MM.1S (cell line): ENCODE measurements around the gene PITRM1.
"Not testable (repeated sequence)": the region's sequence is repeated elsewhere in the genome, so short reads cannot be mapped to it uniquely, and the experiment has no call there.

ENCODE experiments used
- DNase-seq: peaks from one replicate; pipeline ENCODE4 v3.0.0-alpha.2; 2015
- H2AFZ ChIP-seq: fragments of 300-600 bp; sonication (generic); 2 replicates; pipeline ENCODE4 v1.6.0; 2016; ENCODE audit warnings: antibody characterized with exemption, low read length
- H3F3A ChIP-seq: fragments of 300-600 bp; sonication (generic); 2 replicates; pipeline ENCODE4 v1.6.1; 2016; ENCODE audit warnings: mild to moderate bottlenecking, antibody characterized with exemption, low read length, moderate library complexity, mixed read lengths; ENCODE audit not compliant: insufficient read depth
- H3K27ac ChIP-seq: fragments of 300-600 bp; sonication (generic); 2 replicates; pipeline ENCODE4 v1.5.1; 2016; ENCODE audit warnings: mild to moderate bottlenecking, low read length
- H3K27me3 ChIP-seq: fragments of 300-600 bp; sonication (generic); replicated peaks from 2 replicates; pipeline ENCODE4 v1.6.0; 2016; ENCODE audit warnings: low read length; ENCODE audit not compliant: insufficient read depth
- H3K36me3 ChIP-seq: fragments of 300-600 bp; sonication (generic); replicated peaks from 2 replicates; pipeline ENCODE4 v1.6.1; 2016; ENCODE audit warnings: mild to moderate bottlenecking, low read length, mixed read lengths; ENCODE audit not compliant: insufficient read depth
- H3K4me1 ChIP-seq: fragments of 300-600 bp; sonication (generic); 2 replicates; pipeline ENCODE4 v1.6.1; 2016; ENCODE audit warnings: low read length, mixed read lengths
- H3K4me2 ChIP-seq: fragments of 300-600 bp; sonication (generic); 2 replicates; pipeline ENCODE4 v1.6.0; 2016; ENCODE audit warnings: low read depth, low read length
- H3K4me3 ChIP-seq: fragments of 300-600 bp; sonication (generic); 2 replicates; pipeline ENCODE4 v1.5.1; 2016; ENCODE audit warnings: low read length, mixed read lengths
- H3K79me2 ChIP-seq: fragments of 300-600 bp; sonication (generic); 2 replicates; pipeline ENCODE4 v1.6.1; 2016; ENCODE audit warnings: mixed run types, low read length, mixed read lengths
- H3K9ac ChIP-seq: fragments of 300-600 bp; sonication (generic); 2 replicates; pipeline ENCODE4 v1.6.1; 2016; ENCODE audit warnings: low read length, mixed read lengths
- H3K9me2 ChIP-seq: fragments of 300-600 bp; sonication (generic); replicated peaks from 2 replicates; pipeline ENCODE4 v1.6.1; 2016; ENCODE audit warnings: mild to moderate bottlenecking, low read length, mixed read lengths; ENCODE audit not compliant: insufficient read depth
- H3K9me3 ChIP-seq: fragments of 300-600 bp; sonication (generic); replicated peaks from 2 replicates; pipeline ENCODE4 v1.6.1; 2016; ENCODE audit warnings: mild to moderate bottlenecking, low read length, mixed read lengths; ENCODE audit not compliant: insufficient read depth
- H4K20me1 ChIP-seq: fragments of 300-600 bp; sonication (generic); 2 replicates; pipeline ENCODE4 v1.6.1; 2016; ENCODE audit warnings: mild to moderate bottlenecking, low read length, moderate library complexity, mixed read lengths; ENCODE audit not compliant: insufficient read depth
- CTCF ChIP-seq: fragments of 300-600 bp; sonication (generic); IDR thresholded peaks from 2 replicates; pipeline ENCODE4 v1.5.1; 2016; ENCODE audit warnings: antibody characterized with exemption, low read length, mixed read lengths
- EZH2 ChIP-seq: fragments of 300-600 bp; sonication (generic); optimal IDR thresholded peaks from 2 replicates; pipeline ENCODE3; 2017; ENCODE audit warnings: low read depth, mild to moderate bottlenecking, antibody characterized with exemption, low read length, mixed read lengths
- EZH2phosphoT487 ChIP-seq: fragments of 300-600 bp; sonication (generic); IDR thresholded peaks from 2 replicates; pipeline ENCODE4 v1.6.1; 2018; ENCODE audit warnings: antibody characterized with exemption, low read length

The PITRM1 gene

GRCh38 chr10:3172446-3173170 is at the start of gene PITRM1:
Gene PITRM1, minus strand, starts transcription at chr10:3172782. Its CDS starts 10 bp downstream, at chr10:3172772.
- Histone ChIP-seq H2AFZ (peak within 1 kb of the TSS; percentile 72), H3F3A (no peaks in the 10 kb centered on the region), H3K27me3 (no peaks in the 10 kb centered on the region), H3K9me3 (no peaks in the 10 kb centered on the region), H4K20me1 (no peaks in the 10 kb centered on the region), H3K27ac (peak within 1 kb of the TSS; percentile 53; the same call in 1 of the 2 replicates), H3K4me3 (peak within 1 kb of the TSS; percentile 79), H3K9me2 (no peaks in the 10 kb centered on the region), H3K79me2 (peaks cover 31% of the 10 kb centered on the region), H3K36me3 (no peaks in the 10 kb centered on the region; the same call in 1 of the 2 replicates), H3K4me1 (no peaks in the 10 kb centered on the region), H3K9ac (peak within 1 kb of the TSS; percentile 79), H3K4me2 (peak within 1 kb of the TSS; percentile 86)
- TF ChIP-seq EZH2 (no peak), CTCF (no peak)
- DNase-seq = peak; percentile 99

- H3F3A ChIP-seq = no peaks in the 10 kb centered on the region
- no peaks in the 10 kb centered on the region for H3K27me3 ChIP-seq
- H3K4me3 ChIP-seq = peak overlapping the region; percentile 36
- H3K9me2 ChIP-seq = no peaks in the 10 kb centered on the region
- no peaks in the 10 kb centered on the region for H3K79me2 ChIP-seq
- H3K27ac ChIP-seq = no peak overlapping the region
- no peaks in the 10 kb centered on the region for H3K4me1 ChIP-seq
- no peaks in the 10 kb centered on the region for H3K36me3 ChIP-seq
- no peak overlapping the region for H3K9ac ChIP-seq
- no peak for DNase-seq
- H2AFZ ChIP-seq = peak overlapping the region; percentile 54
- H3K9me3 ChIP-seq = no peaks in the 10 kb centered on the region
- H4K20me1 ChIP-seq = no peaks in the 10 kb centered on the region
- peak overlapping the region; percentile 47; the same call in 1 of the 2 replicates for H3K4me2 ChIP-seq
- TF ChIP-seq EZH2phosphoT487 = no peak
- peak; percentile 31 for TF ChIP-seq CTCF
These were observed 49.5 kb upstream of the PITRM1 start for GRCh38 chr10:3222068-3222467.

- H3K4me3 ChIP-seq, DNase-seq, H3K4me1 ChIP-seq, H3K36me3 ChIP-seq, H3K27me3 ChIP-seq, H3K79me2 ChIP-seq, H3K9ac ChIP-seq, H4K20me1 ChIP-seq, H3F3A ChIP-seq, H3K9me2 ChIP-seq, H2AFZ ChIP-seq, H3K4me2 ChIP-seq, H3K9me3 ChIP-seq, H3K27ac ChIP-seq: not testable (repeated sequence)
These were observed 49.0 kb upstream of the PITRM1 start for GRCh38 chr10:3221601-3222000.

GRCh38 chr10:3220853-3221252 is 48.3 kb upstream of the PITRM1 start:
- no peak overlapping the region for H3K4me3 ChIP-seq
- no peaks in the 10 kb centered on the region for H3K79me2 ChIP-seq
- H3K9ac ChIP-seq = no peak overlapping the region
- no peaks in the 10 kb centered on the region for H3K9me3 ChIP-seq
- H3K27ac ChIP-seq = no peak overlapping the region
- no peaks in the 10 kb centered on the region for H3K9me2 ChIP-seq
- H2AFZ ChIP-seq = no peak overlapping the region
- no peak for DNase-seq
- no peaks in the 10 kb centered on the region for H4K20me1 ChIP-seq
- H3K27me3 ChIP-seq = no peaks in the 10 kb centered on the region
- H3K36me3 ChIP-seq = no peaks in the 10 kb centered on the region
- no peaks in the 10 kb centered on the region for H3F3A ChIP-seq
- no peak overlapping the region for H3K4me2 ChIP-seq
- no peaks in the 10 kb centered on the region for H3K4me1 ChIP-seq
- no peak for TF ChIP-seq EZH2phosphoT487
- no peak for TF ChIP-seq CTCF
- no peak for TF ChIP-seq EZH2

GRCh38 chr10:3219021-3219628 is 46.5 kb upstream of the PITRM1 start:
- not testable (repeated sequence) for H3K9me3 ChIP-seq, H3K9me2 ChIP-seq, H3K4me3 ChIP-seq, H3K36me3 ChIP-seq, H3K27me3 ChIP-seq, H3F3A ChIP-seq, H3K79me2 ChIP-seq, H3K9ac ChIP-seq, H3K4me1 ChIP-seq, H3K27ac ChIP-seq, H2AFZ ChIP-seq, DNase-seq, H3K4me2 ChIP-seq, H4K20me1 ChIP-seq
